ENCODE results near the gene TXNRD3.

DNA sequence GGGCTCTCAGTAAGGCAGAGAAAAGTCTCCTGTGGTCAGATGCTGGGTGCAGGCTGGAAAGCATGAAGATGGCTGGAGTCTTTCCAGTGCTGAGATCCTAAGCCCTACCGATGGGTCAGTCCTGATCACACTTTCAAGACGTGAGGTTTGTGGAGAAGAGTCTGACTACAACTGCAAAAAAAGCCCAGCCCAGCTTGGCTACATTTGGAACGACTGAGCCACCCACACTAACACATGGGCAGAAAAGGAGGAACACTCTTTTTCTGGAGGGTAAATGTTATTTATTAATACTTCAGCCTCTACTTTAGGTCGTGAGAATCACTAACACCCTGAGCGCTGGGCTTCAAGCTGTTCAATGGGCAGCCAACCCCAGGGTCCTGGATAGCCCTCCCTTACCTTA is 74.2 kb downstream of the TXNRD3 start:
- TF ChIP-seq, protein P1, sequence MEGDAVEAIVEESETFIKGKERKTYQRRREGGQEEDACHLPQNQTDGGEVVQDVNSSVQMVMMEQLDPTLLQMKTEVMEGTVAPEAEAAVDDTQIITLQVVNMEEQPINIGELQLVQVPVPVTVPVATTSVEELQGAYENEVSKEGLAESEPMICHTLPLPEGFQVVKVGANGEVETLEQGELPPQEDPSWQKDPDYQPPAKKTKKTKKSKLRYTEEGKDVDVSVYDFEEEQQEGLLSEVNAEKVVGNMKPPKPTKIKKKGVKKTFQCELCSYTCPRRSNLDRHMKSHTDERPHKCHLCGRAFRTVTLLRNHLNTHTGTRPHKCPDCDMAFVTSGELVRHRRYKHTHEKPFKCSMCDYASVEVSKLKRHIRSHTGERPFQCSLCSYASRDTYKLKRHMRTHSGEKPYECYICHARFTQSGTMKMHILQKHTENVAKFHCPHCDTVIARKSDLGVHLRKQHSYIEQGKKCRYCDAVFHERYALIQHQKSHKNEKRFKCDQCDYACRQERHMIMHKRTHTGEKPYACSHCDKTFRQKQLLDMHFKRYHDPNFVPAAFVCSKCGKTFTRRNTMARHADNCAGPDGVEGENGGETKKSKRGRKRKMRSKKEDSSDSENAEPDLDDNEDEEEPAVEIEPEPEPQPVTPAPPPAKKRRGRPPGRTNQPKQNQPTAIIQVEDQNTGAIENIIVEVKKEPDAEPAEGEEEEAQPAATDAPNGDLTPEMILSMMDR (IDR thresholded peaks at IDR 0.05; ENCODE audit: low read depth, low read length) = no peak
- TF ChIP-seq EZH2phosphoT487 (IDR thresholded peaks at IDR 0.05; ENCODE audit: low read depth) = no peak
